ES-I3 (cell line): ENCODE measurements around the gene MLN.

Experiments used
- H3K36me3 ChIP-seq: 2 replicates; pipeline ENCODE4 v1.6.1; 2013; ENCODE audit warnings: mild to moderate bottlenecking, low read length, control low read depth, moderate library complexity; ENCODE audit not compliant: insufficient read depth
- H3K4me1 ChIP-seq: 2 replicates; pipeline ENCODE4 v1.6.1; 2013; ENCODE audit warnings: mild to moderate bottlenecking, control low read depth, low read length; ENCODE audit not compliant: insufficient read depth
- H3K9ac ChIP-seq: 2 replicates; pipeline ENCODE4 v1.6.1; 2013; ENCODE audit warnings: low read depth, mild to moderate bottlenecking, low read length, moderate library complexity
- H3K9me3 ChIP-seq: 2 replicates; pipeline ENCODE4 v1.6.1; 2013; ENCODE audit warnings: mild to moderate bottlenecking, low read length, moderate library complexity; ENCODE audit not compliant: control insufficient read depth, insufficient read depth

Gene MLN

GRCh38 chr6:33746036-33746600 is 57.7 kb downstream of the MLN start:
- peaks cover 36% of the 10 kb centered on the region for H3K4me1 ChIP-seq
- peak overlapping the region; percentile 46; the same call in 1 of the 2 replicates for H3K9ac ChIP-seq
- no peaks in the 10 kb centered on the region for H3K36me3 ChIP-seq
- H3K9me3 ChIP-seq: no peaks in the 10 kb centered on the region

- peaks cover 36% of the 10 kb centered on the region for H3K4me1 ChIP-seq
Observed at GRCh38 chr6:33745548-33745947, 58.3 kb downstream of the MLN start.

GRCh38 chr6:33744895-33745546 is 58.8 kb downstream of the MLN start:
- peaks cover 36% of the 10 kb centered on the region for H3K4me1 ChIP-seq
- H3K9me3 ChIP-seq: no peaks in the 10 kb centered on the region
- H3K9ac ChIP-seq: peak overlapping the region; percentile 46; the same call in 1 of the 2 replicates
- H3K36me3 ChIP-seq: no peaks in the 10 kb centered on the region

More at GRCh38 chr6:33745548-33745947, 58.3 kb downstream of the MLN start:
- peak overlapping the region; percentile 46; the same call in 1 of the 2 replicates for H3K9ac ChIP-seq
- H3K9me3 ChIP-seq: no peaks in the 10 kb centered on the region
- H3K36me3 ChIP-seq: no peaks in the 10 kb centered on the region
